HG02885 (cell line): Measurements from ENCODE around the gene CHTF8.

Source experiments
- ATAC-seq: cut with Tn5 transposase; IDR thresholded peaks from one replicate; pipeline ENCODE4 v1.9.1; 2021; ENCODE audit warnings: mild to moderate bottlenecking; ENCODE audit not compliant: unreplicated experiment, poor library complexity

Gene CHTF8

GRCh38 chr16:69089091-69089910 is 43.1 kb downstream of the CHTF8 start:
- no peak for ATAC-seq

GRCh38 chr16:69088684-69089083 is 43.7 kb downstream of the CHTF8 start:
- ATAC-seq = no peak

- ATAC-seq = no peak
Measured at GRCh38 chr16:69087161-69087581, 45.2 kb downstream of the CHTF8 start.

GRCh38 chr16:69085032-69085695 is 47.2 kb downstream of the CHTF8 start:
- ATAC-seq = no peak

GRCh38 chr16:69084289-69084688 is 48.1 kb downstream of the CHTF8 start:
- ATAC-seq = no peak

- no peak for ATAC-seq
Measured at GRCh38 chr16:69083306-69083941, 49.0 kb downstream of the CHTF8 start.

GRCh38 chr16:69079697-69080096 is 52.7 kb downstream of the CHTF8 start:
- ATAC-seq = no peak

- ATAC-seq = no peak
Measured at GRCh38 chr16:69078073-69078472, 54.3 kb downstream of the CHTF8 start.

GRCh38 chr16:69077251-69077650 is 55.1 kb downstream of the CHTF8 start:
- no peak for ATAC-seq

- ATAC-seq = no peak
Measured at GRCh38 chr16:69073181-69073702, 59.1 kb downstream of the CHTF8 start.

GRCh38 chr16:69072640-69072974 is 59.8 kb downstream of the CHTF8 start:
- no peak for ATAC-seq

GRCh38 chr16:69071036-69071435 is 61.4 kb downstream of the CHTF8 start:
- ATAC-seq = no peak

GRCh38 chr16:69069504-69069903 is 62.9 kb downstream of the CHTF8 start:
- no peak for ATAC-seq
